Caco-2 (cell line): ENCODE data around the gene PNMA1. TPM values are rescaled to one million over a fixed set of nuclear protein-coding genes. Genes with fewer than 3 reads are reported as not detected.

Experiments
- BruUV-seq: library from RNA; stranded (reverse); fragments of 400-500 nt; replicated peaks from 2 replicates; lab custom pipeline; 2021; lab: Mats Ljungman, UMichigan
- CTCF ChIA-PET: fragments of 300-600 bp; sonication (Branson Sonifier 250); formaldehyde crosslinking; loops from one replicate; lab custom pipeline; 2022; ENCODE audit warnings: antibody characterized with exemption; lab: Charles Lee
- POLR2A ChIA-PET: fragments of 300-600 bp; sonication (Branson Sonifier 250); formaldehyde crosslinking; loops from one replicate; lab custom pipeline; 2022; ENCODE audit warnings: antibody characterized with exemption; lab: Charles Lee
- DNase-seq, 2 experiments: peaks; one replicate each; pipeline versions ENCODE4 v3.0.0 to v3.0.0-alpha.2; 2020 to 2022
- H3K27me3 ChIP-seq: replicated peaks from 2 replicates; pipeline ENCODE4 v1.6.0; 2011; ENCODE audit warnings: low read length; ENCODE audit not compliant: control insufficient read depth, insufficient read depth
- H3K36me3 ChIP-seq: 2 replicates; pipeline ENCODE4 v1.5.1; 2011; ENCODE audit warnings: low read length; ENCODE audit not compliant: control insufficient read depth, insufficient read depth
- H3K4me1 ChIP-seq: fragments of 250-450 bp; sonication (Bioruptor Pico); 2 replicates; pipeline ENCODE4 v1.5.1; 2020; ENCODE audit warnings: mild to moderate bottlenecking
- H3K4me3 ChIP-seq: 2 replicates; pipeline ENCODE4 v1.5.1; 2011; ENCODE audit warnings: low read depth, mild to moderate bottlenecking, control low read depth, low read length
- H3K9me3 ChIP-seq: fragments of 250-450 bp; sonication (Bioruptor Pico); 2 replicates; pipeline ENCODE4 v1.5.1; 2020; ENCODE audit warnings: mild to moderate bottlenecking, moderate library complexity
- H3K27ac Mint-ChIP-seq: one replicate; pipeline ENCODE4 v1.8.0; 2022; ENCODE audit warnings: mixed read lengths; ENCODE audit not compliant: unreplicated experiment
- H3K27me3 Mint-ChIP-seq: one replicate; pipeline ENCODE4 v1.8.0; 2022; ENCODE audit warnings: mixed read lengths; ENCODE audit not compliant: insufficient read depth, unreplicated experiment
- H3K36me3 Mint-ChIP-seq: one replicate; pipeline ENCODE4 v1.8.0; 2022; ENCODE audit warnings: mild to moderate bottlenecking, mixed read lengths; ENCODE audit not compliant: insufficient read depth, unreplicated experiment
- H3K4me1 Mint-ChIP-seq: one replicate; pipeline ENCODE4 v1.8.0; 2022; ENCODE audit warnings: low read depth, mixed read lengths; ENCODE audit not compliant: unreplicated experiment
- H3K4me3 Mint-ChIP-seq: one replicate; pipeline ENCODE4 v1.8.0; 2022; ENCODE audit warnings: mild to moderate bottlenecking, moderate library complexity, mixed read lengths; ENCODE audit not compliant: unreplicated experiment
- H3K9me3 Mint-ChIP-seq: one replicate; pipeline ENCODE4 v1.8.0; 2022; ENCODE audit warnings: mixed read lengths; ENCODE audit not compliant: unreplicated experiment
- intact Hi-C: fragments of 100-400 bp; cut with micrococcal nuclease; formaldehyde crosslinking; loops from one replicate; pipeline ENCODE4 v1.10.0; 2022; ENCODE audit not compliant: unreplicated experiment
- total RNA-seq: library from RNA; stranded (reverse); gene quantifications from 2 replicates; pipeline ENCODE4 v1.2.3, GENCODE V29; 2022
- TF ChIP-seq, protein P1 (sequence below), 2 experiments: fragments of 200-600 bp in 1 of 2; IDR thresholded peaks; 1 replicate in 1 of 2; 2 replicates in 1 of 2; pipeline versions ENCODE4 v1.5.1 to v1.8.0; 2011 to 2022; ENCODE audit warnings: antibody characterized with exemption in 1 of 2, control low read depth in 1 of 2, inconsistent platforms in 1 of 2, low read depth in 1 of 2, low read length in 1 of 2, mild to moderate bottlenecking in 1 of 2, moderate library complexity in 1 of 2; ENCODE audit not compliant: insufficient read depth in 1 of 2, severe bottlenecking in 1 of 2, unreplicated experiment in 1 of 2

The PNMA1 gene
- total RNA-seq, 1 experiment from 2014 or later, result 38.8 TPM

DNA sequence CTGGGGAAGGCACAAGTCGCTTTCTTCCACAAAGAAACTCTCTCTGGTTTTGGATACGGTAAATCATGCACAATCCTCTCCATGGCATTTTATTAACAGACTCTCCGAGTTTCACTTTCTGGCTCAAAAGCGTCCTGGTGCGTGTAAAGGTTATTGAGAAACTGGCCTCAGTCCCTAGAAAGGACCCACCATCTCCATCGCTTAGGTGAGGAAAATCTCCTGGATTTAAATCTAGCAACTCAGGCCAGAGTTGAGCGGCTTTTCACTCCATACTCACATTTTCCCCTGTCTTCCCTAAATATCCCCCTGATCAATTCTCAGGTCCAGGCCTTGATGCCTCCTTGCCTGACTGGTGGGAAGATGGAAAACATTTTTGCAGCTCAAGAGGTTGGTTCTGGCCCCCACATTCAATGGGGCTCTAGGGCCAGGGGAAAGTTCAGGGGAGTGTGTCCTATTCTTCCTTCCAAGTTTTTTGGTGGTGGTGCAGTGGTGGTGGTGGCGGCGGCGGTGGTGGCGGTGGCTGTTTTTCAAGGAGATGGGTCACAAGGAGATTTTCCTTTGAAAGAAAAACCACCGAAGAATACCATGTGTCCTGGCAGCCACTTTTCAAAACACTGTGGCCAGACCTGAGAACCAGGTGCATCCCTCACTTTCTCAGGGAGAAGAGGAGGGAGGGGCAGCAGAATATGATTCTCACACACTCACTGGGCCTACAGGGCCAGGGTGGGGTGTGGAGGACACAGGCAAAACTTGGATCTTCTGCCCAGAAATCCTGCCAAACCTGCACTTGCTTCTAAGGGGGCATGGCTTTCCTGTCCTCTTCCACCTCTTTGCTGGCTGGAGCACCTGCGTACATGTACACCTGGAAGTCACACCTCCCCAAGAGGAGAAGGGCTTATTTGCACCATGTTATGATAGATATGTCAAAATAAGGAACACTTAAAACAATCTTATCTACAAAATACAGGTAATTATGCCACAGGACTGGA is 46.7 kb upstream of the PNMA1 start:
- peaks cover 33% of the 10 kb centered on the region for H3K4me1 Mint-ChIP-seq
- H3K36me3 Mint-ChIP-seq, result peaks cover 36% of the 10 kb centered on the region
- peak overlapping the region; percentile 84 for H3K4me3 Mint-ChIP-seq
- TF ChIP-seq, protein P1, sequence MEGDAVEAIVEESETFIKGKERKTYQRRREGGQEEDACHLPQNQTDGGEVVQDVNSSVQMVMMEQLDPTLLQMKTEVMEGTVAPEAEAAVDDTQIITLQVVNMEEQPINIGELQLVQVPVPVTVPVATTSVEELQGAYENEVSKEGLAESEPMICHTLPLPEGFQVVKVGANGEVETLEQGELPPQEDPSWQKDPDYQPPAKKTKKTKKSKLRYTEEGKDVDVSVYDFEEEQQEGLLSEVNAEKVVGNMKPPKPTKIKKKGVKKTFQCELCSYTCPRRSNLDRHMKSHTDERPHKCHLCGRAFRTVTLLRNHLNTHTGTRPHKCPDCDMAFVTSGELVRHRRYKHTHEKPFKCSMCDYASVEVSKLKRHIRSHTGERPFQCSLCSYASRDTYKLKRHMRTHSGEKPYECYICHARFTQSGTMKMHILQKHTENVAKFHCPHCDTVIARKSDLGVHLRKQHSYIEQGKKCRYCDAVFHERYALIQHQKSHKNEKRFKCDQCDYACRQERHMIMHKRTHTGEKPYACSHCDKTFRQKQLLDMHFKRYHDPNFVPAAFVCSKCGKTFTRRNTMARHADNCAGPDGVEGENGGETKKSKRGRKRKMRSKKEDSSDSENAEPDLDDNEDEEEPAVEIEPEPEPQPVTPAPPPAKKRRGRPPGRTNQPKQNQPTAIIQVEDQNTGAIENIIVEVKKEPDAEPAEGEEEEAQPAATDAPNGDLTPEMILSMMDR (IDR thresholded peaks at IDR 0.05; ENCODE audit: insufficient read depth in 1 of 2, low read depth in 1 of 2, low read length in 1 of 2, severe bottlenecking in 1 of 2, unreplicated experiment in 1 of 2), result no peak
- ChIA-PET CTCF (interaction anchor here (0.6 to 3.5 kb wide), 11 partner anchors 11 to 65 kb away, joined by 3 to 68 read pairs (median 8); no protein-coding TSS in a partner anchor), POLR2A (interaction anchor here (0.5 to 2.9 kb wide), 20 partner anchors 11 to 302 kb away, joined by 3 to 25 read pairs (median 6); partner anchors contain the start of genes ACOT2, COQ6, FAM161B and PTGR2)
- Histone ChIP-seq H3K27me3 (no peaks in the 10 kb centered on the region), H3K9me3 (no peaks in the 10 kb centered on the region), H3K4me1 (peaks cover 46% of the 10 kb centered on the region), H3K36me3 (peaks cover 1% of the 10 kb centered on the region; the same call in 1 of the 2 replicates), H3K4me3 (peak overlapping the region; percentile 24)
- intact Hi-C loops, result loop anchor here (1.0 to 2.0 kb wide), 4 partner anchors 10 to 64 kb away; no protein-coding TSS in a partner anchor
- no peaks in the 10 kb centered on the region for H3K9me3 Mint-ChIP-seq
- H3K27me3 Mint-ChIP-seq, result no peaks in the 10 kb centered on the region
- peak overlapping the region; percentile 93 for H3K27ac Mint-ChIP-seq
- TSS peak; percentile 97 for BruUV-seq
- no peak for DNase-seq

DNA sequence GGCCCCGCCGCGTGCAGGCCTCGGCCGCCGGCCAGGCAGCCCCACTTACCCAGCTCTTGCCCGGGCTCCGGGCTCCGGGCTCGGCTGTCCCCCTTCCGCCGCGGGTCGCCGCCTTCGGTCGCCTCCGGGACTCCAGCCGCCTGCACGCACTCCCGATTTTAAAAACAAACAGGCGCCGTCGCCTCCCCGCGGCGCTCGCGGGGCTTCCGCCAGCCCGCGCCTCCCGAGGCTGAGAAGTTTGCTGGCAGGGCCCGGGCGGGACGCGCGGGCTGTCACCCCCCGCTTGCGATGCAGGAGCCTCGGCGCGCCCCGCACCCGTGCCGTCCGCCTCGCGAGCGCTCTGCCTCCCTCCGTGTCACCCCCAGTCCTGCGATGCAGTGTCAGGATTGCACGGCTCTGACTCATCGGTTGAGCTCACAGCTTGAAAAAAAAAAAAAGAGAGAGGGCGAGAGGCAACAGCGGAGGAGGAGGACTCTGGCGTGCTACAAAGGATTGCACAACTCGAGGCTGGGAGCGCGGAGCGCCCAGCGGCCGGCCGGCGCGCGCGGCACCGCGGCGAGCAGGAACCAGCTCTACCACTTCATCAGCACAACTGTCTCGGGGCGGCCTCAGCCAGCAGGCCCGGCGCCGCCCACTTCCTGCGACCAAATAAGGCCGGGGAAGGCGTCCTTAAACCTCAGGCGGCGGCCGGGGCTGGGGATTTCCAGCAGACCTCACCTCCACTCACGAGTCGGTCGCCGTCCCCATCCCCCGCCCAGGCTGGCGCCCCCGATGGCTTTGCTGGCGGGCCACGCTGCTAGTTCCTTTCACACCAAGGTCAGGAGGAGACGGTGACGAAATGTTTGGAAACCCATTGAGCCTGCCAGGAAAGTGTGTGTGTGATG is 45.8 kb upstream of the PNMA1 start:
- Histone ChIP-seq H3K36me3 (peaks cover 1% of the 10 kb centered on the region; the same call in 1 of the 2 replicates), H3K27me3 (no peaks in the 10 kb centered on the region), H3K9me3 (no peaks in the 10 kb centered on the region), H3K4me3 (peak overlapping the region; percentile 64), H3K4me1 (peaks cover 55% of the 10 kb centered on the region)
- Mint-ChIP-seq H3K36me3 (peaks cover 39% of the 10 kb centered on the region), H3K27ac (peak overlapping the region; percentile 93), H3K4me3 (peak overlapping the region; percentile 84), H3K9me3 (no peaks in the 10 kb centered on the region), H3K4me1 (peaks cover 34% of the 10 kb centered on the region), H3K27me3 (no peaks in the 10 kb centered on the region)
- TF ChIP-seq, protein P1 (IDR thresholded peaks at IDR 0.05; ENCODE audit: insufficient read depth in 1 of 2, low read depth in 1 of 2, low read length in 1 of 2, severe bottlenecking in 1 of 2, unreplicated experiment in 1 of 2), result peak in 1 of 2 experiments; percentile 19
- BruUV-seq, result no TSS peak
- intact Hi-C loops, result loop anchor here (1.0 to 2.0 kb wide), 4 partner anchors 11 to 65 kb away; no protein-coding TSS in a partner anchor
- DNase-seq, result peak; percentile 96 to 98
- ChIA-PET POLR2A (interaction anchor here (0.5 to 2.9 kb wide), 22 partner anchors 10 to 301 kb away, joined by 3 to 25 read pairs (median 4); partner anchors contain the start of genes ACOT2, COQ6, FAM161B and PTGR2), CTCF (interaction anchor here (0.5 to 3.5 kb wide), 18 partner anchors 10 to 127 kb away, joined by 3 to 68 read pairs (median 6); partner anchors contain the start of genes PTGR2 and ZNF410)
